ENCODE results near the gene MBOAT2. TPM values are rescaled to one million over a fixed set of nuclear protein-coding genes. Genes with fewer than 3 reads are reported as not detected.

MBOAT2 gene
- total RNA-seq, 1 experiment from 2014 or later, result 16.8 TPM

GRCh38 chr2:8819948-8820347 lies 183.5 kb downstream of the MBOAT2 start:
- ChIA-PET POLR2A (no interaction called here), CTCF (no interaction called here), RAD21 (ENCODE audit: low non-redundant PET in 1 of 2, low total read pairs in 2 of 2, uncharacterized antibody in 2 of 2, unreplicated experiment in 2 of 2) (no interaction called here)
- DNase-seq (ENCODE audit: low read depth, low spot score), result no peak
- Histone ChIP-seq H3K4me1 (ENCODE audit: control insufficient read depth in 1 of 2, insufficient read depth in 2 of 2, low read length in 2 of 2) (peaks cover 0 to 3% of the 10 kb centered on the region in 2 experiments; a peak in 1 of 4 replicates), H3K9ac (ENCODE audit: low read length) (no peak overlapping the region), H3K4me3 (replicated peaks in 1 of 2; ENCODE audit: low read depth in 1 of 2, low read length in 2 of 2) (no peak overlapping the region), H3K79me2 (ENCODE audit: insufficient read depth, low read length) (no peaks in the 10 kb centered on the region), H3K9me3 (ENCODE audit: control insufficient read depth in 1 of 2, insufficient read depth in 1 of 2, low read depth in 1 of 2, low read length in 2 of 2) (no peaks in the 10 kb centered on the region), H4K20me1 (ENCODE audit: insufficient read depth) (no peaks in the 10 kb centered on the region), H3K36me3 (ENCODE audit: control insufficient read depth in 1 of 2, insufficient read depth in 2 of 2, low read length in 2 of 2) (peaks cover 0 to 8% of the 10 kb centered on the region in 2 experiments; a peak in 1 of 4 replicates), H3K9me2 (ENCODE audit: insufficient read depth) (no peaks in the 10 kb centered on the region), H3K27me3 (ENCODE audit: insufficient read depth, low read length) (no peaks in the 10 kb centered on the region), H3K27ac (ENCODE audit: low read depth, low read length) (no peak overlapping the region), H3K4me2 (ENCODE audit: low read length) (no peak overlapping the region), H2AFZ (ENCODE audit: low read depth, low read length, poor library complexity, severe bottlenecking) (no peak overlapping the region)
- no peak for TF ChIP-seq ELF1 (IDR thresholded peaks at IDR 0.05; ENCODE audit: borderline replicate concordance, low read depth)
- no peak for ATAC-seq
- intact Hi-C loops (cut with micrococcal nuclease), result no loop called here
- no TSS peak for BruUV-seq (replicated peaks)

- Histone ChIP-seq H3K9me3 (ENCODE audit: control insufficient read depth in 1 of 2, insufficient read depth in 1 of 2, low read depth in 1 of 2, low read length in 2 of 2) (no peaks in the 10 kb centered on the region), H4K20me1 (ENCODE audit: insufficient read depth) (no peaks in the 10 kb centered on the region), H2AFZ (ENCODE audit: low read depth, low read length, poor library complexity, severe bottlenecking) (no peak overlapping the region), H3K27me3 (ENCODE audit: insufficient read depth, low read length) (no peaks in the 10 kb centered on the region), H3K9me2 (ENCODE audit: insufficient read depth) (no peaks in the 10 kb centered on the region), H3K4me1 (ENCODE audit: control insufficient read depth in 1 of 2, insufficient read depth in 2 of 2, low read length in 2 of 2) (peaks cover 0 to 3% of the 10 kb centered on the region in 2 experiments; a peak in 1 of 4 replicates), H3K36me3 (ENCODE audit: control insufficient read depth in 1 of 2, insufficient read depth in 2 of 2, low read length in 2 of 2) (peaks cover 0 to 1% of the 10 kb centered on the region in 2 experiments; a peak in 1 of 4 replicates), H3K27ac (ENCODE audit: low read depth, low read length) (no peak overlapping the region), H3K79me2 (ENCODE audit: insufficient read depth, low read length) (no peaks in the 10 kb centered on the region), H3K4me2 (ENCODE audit: low read length) (no peak overlapping the region), H3K9ac (ENCODE audit: low read length) (no peak overlapping the region), H3K4me3 (replicated peaks in 1 of 2; ENCODE audit: low read depth in 1 of 2, low read length in 2 of 2) (no peak overlapping the region)
- no peak for DNase-seq (ENCODE audit: low read depth, low spot score)
- RAD21 ChIA-PET (ENCODE audit: low non-redundant PET in 1 of 2, low total read pairs in 2 of 2, uncharacterized antibody in 2 of 2, unreplicated experiment in 2 of 2), result no interaction called here
- TF ChIP-seq ZNF274 (IDR thresholded peaks at IDR 0.05; ENCODE audit: low read depth, low read length), result no peak
- TF ChIP-seq EZH2phosphoT487 (IDR thresholded peaks at IDR 0.05; ENCODE audit: borderline replicate concordance), result no peak
- TF ChIP-seq SP1 (IDR thresholded peaks at IDR 0.05; ENCODE audit: low read depth), result no peak
- no peak for TF ChIP-seq YY1 (IDR thresholded peaks at IDR 0.05; ENCODE audit: extremely low read depth, insufficient replicate concordance, low read depth, low read length)
- TF ChIP-seq EZH2 (IDR thresholded peaks at IDR 0.05), result no peak
- TF ChIP-seq CTCF (IDR thresholded peaks at IDR 0.05 in 2 of 3, conservative IDR thresholded peaks at IDR 0.05 in 1 of 3; ENCODE audit: borderline replicate concordance in 1 of 3, insufficient read depth in 1 of 3, low read depth in 2 of 3, low read length in 2 of 3), result no peak
- no peak for TF ChIP-seq ATF3 (IDR thresholded peaks at IDR 0.05)
- no peak for TF ChIP-seq JUND (IDR thresholded peaks at IDR 0.05)
- no peak for TF ChIP-seq RAD21 (IDR thresholded peaks at IDR 0.05; ENCODE audit: low read depth)
- TF ChIP-seq POLR2AphosphoS5 (IDR thresholded peaks at IDR 0.05; ENCODE audit: low read depth, low read length), result no peak
- no peak for TF ChIP-seq EGR1 (IDR thresholded peaks at IDR 0.05; ENCODE audit: low read depth)
- no peak for TF ChIP-seq SIN3A (IDR thresholded peaks at IDR 0.05; ENCODE audit: low read depth)
- no peak for TF ChIP-seq FOSL1 (IDR thresholded peaks at IDR 0.05; ENCODE audit: low read depth)
- no peak for TF ChIP-seq TCF7L2 (IDR thresholded peaks at IDR 0.05; ENCODE audit: borderline replicate concordance, extremely low read depth, insufficient read depth, insufficient read length)
- no peak for ATAC-seq
- intact Hi-C loops (cut with micrococcal nuclease), result no loop called here
- BruUV-seq (replicated peaks), result no TSS peak
- CTCF ChIA-PET, result no interaction called here
- POLR2A ChIA-PET, result no interaction called here
Observed at GRCh38 chr2:8819194-8819593, 184.3 kb downstream of the MBOAT2 start.

Data from HCT116 (cell line).